LNCaP clone FGC (cell line): ENCODE results near the gene SNHG17.
A peak's percentile ranks its signal among the peaks of the same experiment; 100 is the strongest.
"Not testable (repeated sequence)": the region's sequence is repeated elsewhere in the genome, so short reads cannot be mapped to it uniquely, and the experiment has no call there.

ENCODE experiments used
- DNase-seq: peaks from one replicate; pipeline ENCODE4 v3.0.0-alpha.2; 2011; ENCODE audit warnings: low read depth
- H3K4me3 ChIP-seq: 2 replicates; pipeline ENCODE4 v1.5.1; 2011; ENCODE audit warnings: mild to moderate bottlenecking, low read depth, low read length, control low read depth
- TF ChIP-seq, protein P1 (sequence below): IDR thresholded peaks from 2 replicates; pipeline ENCODE4 v1.5.1; 2012; ENCODE audit warnings: mild to moderate bottlenecking; ENCODE audit not compliant: control insufficient read depth, insufficient read depth; ENCODE audit errors: extremely low read depth

Gene SNHG17

DNA sequence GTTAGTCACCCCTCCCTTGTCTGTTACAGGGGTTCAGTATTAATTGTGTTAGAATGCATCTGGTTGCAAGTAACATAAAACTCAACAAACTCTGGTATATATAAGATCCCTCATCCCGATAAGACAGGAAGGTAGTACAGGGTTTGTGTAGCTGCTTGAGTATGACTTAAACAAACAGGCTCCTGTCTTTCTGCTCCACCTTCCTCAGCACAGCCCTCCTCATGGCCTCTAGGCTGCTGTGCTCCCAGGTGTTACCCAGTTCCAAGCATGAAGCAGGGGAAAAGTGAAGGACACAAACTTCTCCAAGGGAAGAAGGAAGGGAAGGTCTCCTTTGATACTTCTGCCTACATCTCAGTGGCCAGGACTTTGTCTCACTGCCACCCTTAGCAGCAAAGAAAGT lies 36.1 kb upstream of the SNHG17 start:
- TF ChIP-seq, protein P1, sequence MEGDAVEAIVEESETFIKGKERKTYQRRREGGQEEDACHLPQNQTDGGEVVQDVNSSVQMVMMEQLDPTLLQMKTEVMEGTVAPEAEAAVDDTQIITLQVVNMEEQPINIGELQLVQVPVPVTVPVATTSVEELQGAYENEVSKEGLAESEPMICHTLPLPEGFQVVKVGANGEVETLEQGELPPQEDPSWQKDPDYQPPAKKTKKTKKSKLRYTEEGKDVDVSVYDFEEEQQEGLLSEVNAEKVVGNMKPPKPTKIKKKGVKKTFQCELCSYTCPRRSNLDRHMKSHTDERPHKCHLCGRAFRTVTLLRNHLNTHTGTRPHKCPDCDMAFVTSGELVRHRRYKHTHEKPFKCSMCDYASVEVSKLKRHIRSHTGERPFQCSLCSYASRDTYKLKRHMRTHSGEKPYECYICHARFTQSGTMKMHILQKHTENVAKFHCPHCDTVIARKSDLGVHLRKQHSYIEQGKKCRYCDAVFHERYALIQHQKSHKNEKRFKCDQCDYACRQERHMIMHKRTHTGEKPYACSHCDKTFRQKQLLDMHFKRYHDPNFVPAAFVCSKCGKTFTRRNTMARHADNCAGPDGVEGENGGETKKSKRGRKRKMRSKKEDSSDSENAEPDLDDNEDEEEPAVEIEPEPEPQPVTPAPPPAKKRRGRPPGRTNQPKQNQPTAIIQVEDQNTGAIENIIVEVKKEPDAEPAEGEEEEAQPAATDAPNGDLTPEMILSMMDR: no peak
- no peak for DNase-seq
- no peak overlapping the region for H3K4me3 ChIP-seq

DNA sequence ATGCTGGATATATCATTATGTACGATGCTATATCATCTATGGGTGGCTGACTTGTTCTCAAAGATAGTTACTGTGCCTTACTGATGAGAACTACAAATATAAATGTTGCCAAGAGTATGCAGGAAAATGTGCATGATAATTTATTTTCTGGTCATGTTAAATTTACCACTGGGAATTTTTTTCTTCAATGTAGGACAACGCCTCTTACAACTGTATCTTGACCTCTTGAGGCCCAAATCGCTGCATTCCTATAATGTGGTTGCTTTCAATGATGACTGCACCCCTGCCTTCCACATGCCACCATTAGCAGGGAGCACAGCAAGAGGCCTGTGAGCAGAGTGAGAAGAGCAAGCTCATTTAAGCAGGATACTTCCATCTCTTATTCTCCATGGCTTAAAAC lies 31.9 kb upstream of the SNHG17 start:
- TF ChIP-seq, protein P1: no peak
- H3K4me3 ChIP-seq: no peak overlapping the region
- DNase-seq: no peak

DNA sequence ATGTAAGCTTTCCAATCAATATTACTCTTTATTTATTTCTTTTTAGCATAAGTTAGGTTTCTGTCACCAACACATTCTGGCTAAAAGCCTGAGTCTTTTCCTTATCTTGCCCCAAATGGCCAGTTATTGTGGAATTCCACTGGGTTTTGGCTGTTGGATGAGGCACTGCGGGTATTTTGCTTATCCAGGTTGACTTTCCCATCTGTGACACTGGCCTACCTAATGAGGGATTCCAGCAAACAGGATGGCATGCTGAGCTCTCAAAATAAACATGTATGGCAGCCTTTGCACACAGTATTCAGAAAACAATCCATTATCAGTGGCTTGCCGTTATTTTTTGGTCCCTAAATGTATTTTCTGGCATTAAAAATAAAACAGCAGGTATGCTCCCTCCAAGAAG lies 31.0 kb upstream of the SNHG17 start:
- no peak for DNase-seq
- no peak overlapping the region for H3K4me3 ChIP-seq
- TF ChIP-seq, protein P1: no peak

DNA sequence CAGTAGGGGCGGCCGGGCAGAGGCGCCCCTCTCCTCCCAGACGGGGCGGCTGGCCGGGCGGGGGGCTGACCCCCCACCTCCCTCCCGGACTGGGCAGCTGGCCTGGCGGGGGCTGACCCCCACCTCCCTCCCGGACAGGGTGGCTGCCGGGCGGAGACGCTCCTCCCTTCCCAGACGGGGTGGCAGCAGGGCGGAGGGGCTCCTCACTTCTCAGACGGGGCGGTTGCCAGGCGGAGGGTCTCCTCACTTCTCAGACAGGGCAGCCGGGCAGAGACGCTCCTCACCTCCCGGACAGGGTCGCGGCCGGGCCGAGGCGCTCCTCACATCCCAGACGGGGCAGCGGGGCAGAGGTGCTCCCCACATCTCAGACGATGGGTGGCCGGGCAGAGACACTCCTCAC lies 26.4 kb upstream of the SNHG17 start:
- not testable (repeated sequence) for DNase-seq, H3K4me3 ChIP-seq

DNA sequence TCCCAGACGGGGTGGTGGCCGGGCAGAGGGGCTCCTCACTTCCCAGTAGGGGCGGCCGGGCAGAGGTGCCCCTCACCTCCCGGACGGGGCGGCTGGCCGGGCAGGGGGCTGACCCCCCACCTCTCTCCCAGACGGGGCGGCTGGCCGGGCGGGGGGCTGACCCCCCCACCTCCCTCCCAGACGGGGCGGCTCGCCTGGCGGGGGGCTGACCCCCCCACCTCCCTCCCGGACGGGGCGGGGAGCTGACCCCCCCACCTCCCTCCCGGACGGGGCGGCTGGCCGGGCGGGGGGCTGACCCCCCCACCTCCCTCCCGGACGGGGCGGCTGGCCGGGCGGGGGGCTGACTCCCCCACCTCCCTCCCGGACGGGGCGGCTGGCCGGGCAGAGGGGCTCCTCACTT lies 26.0 kb upstream of the SNHG17 start:
- DNase-seq, H3K4me3 ChIP-seq: not testable (repeated sequence)

DNA sequence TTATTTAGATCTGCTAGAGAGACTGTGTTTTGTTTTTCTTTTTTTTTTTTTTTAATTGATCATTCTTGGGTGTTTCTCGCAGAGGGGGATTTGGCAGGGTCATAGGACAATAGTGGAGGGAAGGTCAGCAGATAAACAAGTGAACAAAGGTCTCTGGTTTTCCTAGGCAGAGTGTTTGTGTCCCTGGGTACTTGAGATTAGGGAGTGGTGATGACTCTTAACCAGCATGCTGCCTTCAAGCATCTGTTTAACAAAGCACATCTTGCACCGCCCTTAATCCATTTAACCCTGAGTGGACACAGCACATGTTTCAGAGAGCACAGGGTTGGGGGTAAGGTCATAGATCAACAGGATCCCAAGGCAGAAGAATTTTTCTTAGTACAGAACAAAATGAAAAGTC lies 25.5 kb upstream of the SNHG17 start:
- not testable (repeated sequence) for DNase-seq, H3K4me3 ChIP-seq

DNA sequence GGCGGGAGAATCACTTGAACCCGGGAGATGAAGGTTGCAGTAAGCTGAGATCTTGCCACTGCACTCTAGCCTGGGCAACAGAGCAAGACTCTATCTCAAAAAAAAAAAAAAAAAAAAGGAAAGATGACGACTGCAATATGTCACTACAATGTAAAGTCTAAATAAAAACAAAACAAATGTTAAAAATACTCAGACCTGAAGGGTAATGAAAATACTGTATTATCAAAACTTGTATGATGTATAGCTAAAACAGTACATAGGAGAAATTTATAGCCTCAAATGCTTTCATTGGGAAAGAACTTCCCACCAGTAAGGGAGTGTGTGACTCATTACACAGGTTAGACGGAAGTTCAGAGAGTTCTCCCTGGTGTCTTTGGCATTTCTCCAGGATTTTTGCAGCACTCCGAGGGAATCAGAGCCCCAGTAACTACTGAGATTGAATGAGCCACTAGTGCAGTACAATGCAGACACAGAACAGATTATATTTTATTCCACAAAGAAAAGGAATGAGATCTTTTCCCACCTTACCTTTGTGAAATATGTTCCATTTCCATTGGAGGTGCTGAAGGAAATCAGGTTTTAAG lies 25.0 kb upstream of the SNHG17 start:
- no peak overlapping the region for H3K4me3 ChIP-seq
- peak; percentile 74 for DNase-seq
- TF ChIP-seq, protein P1: no peak

DNA sequence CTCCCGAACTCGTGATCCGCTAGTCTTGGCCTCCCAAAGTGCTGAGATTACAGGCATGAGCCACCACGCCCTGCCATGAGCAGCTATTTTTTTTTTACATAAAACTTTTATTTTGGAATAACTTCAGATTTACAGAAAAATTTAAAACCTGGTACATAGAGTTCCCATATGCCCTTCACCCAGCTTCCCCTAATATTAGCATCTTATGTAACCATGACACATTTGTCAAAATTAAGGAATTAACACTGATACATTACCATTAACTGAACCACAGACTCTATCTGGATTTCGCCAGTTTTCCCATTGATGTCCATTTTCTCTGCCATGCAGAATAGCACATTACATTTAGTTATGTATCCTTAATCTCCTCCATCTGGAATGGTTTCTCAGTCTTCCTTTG lies 23.2 kb upstream of the SNHG17 start:
- no peak for DNase-seq
- no peak overlapping the region for H3K4me3 ChIP-seq
- TF ChIP-seq, protein P1: no peak
